Activated CD4-positive, alpha-beta T cell treated with anti-CD3 and anti-CD28 coated beads for 24 hours (primary cell): ENCODE measurements around the gene JPH4.

ENCODE experiments used
- DNase-seq, 2 donors: peaks; one replicate each; pipeline ENCODE4 v3.0.0-alpha.2; 2020; ENCODE audit warnings: low read depth in 2 of 2

JPH4 gene

GRCh38 chr14:23528555-23528954 is 50.0 kb downstream of the JPH4 start:
- DNase-seq: no peak

- no peak for DNase-seq
These were observed 53.0 kb downstream of the JPH4 start for GRCh38 chr14:23525611-23526010.

- DNase-seq: no peak
These were observed 53.6 kb downstream of the JPH4 start for GRCh38 chr14:23524954-23525353.

- DNase-seq: no peak
These were observed 55.2 kb downstream of the JPH4 start for GRCh38 chr14:23523229-23524016.

- no peak for DNase-seq
These were observed 55.9 kb downstream of the JPH4 start for GRCh38 chr14:23522643-23523198.

GRCh38 chr14:23521785-23522640 is 56.6 kb downstream of the JPH4 start:
- DNase-seq: no peak

- no peak for DNase-seq
These were observed 57.6 kb downstream of the JPH4 start for GRCh38 chr14:23520899-23521533.

GRCh38 chr14:23518709-23519108 is 59.9 kb downstream of the JPH4 start:
- no peak for DNase-seq
